Hematopoietic multipotent progenitor cell treated with erythropoietin and hydrocortisone succinate and interleukin-3 and kit ligand, for 17 days (in vitro differentiated cells): Measurements from ENCODE around the gene C12orf75.
"Not testable (repeated sequence)": the region's sequence is repeated elsewhere in the genome, so short reads cannot be mapped to it uniquely, and the experiment has no call there.

Experiments
- DNase-seq: peaks from one replicate; pipeline ENCODE4 v3.0.0-alpha.2; 2015; ENCODE audit warnings: low spot score

The C12orf75 gene

GRCh38 chr12:105330283-105330930 is at the start of gene C12orf75:
Gene C12orf75, plus strand, starts transcription at chr12:105330691. Its CDS starts 201 bp downstream, at chr12:105330892.
- no peak for DNase-seq

- DNase-seq, result no peak
Observed at GRCh38 chr12:105280966-105281693, 49.4 kb upstream of the C12orf75 start.

GRCh38 chr12:105281694-105282049 is 48.8 kb upstream of the C12orf75 start:
- no peak for DNase-seq

- no peak for DNase-seq
Observed at GRCh38 chr12:105285378-105285777, 45.1 kb upstream of the C12orf75 start.

- DNase-seq, result no peak
Observed at GRCh38 chr12:105287408-105287807, 43.1 kb upstream of the C12orf75 start.

- no peak for DNase-seq
Observed at GRCh38 chr12:105288311-105288996, 42.0 kb upstream of the C12orf75 start.

GRCh38 chr12:105289114-105289904 is 41.2 kb upstream of the C12orf75 start:
- DNase-seq, result no peak

GRCh38 chr12:105291531-105291930 is 39.0 kb upstream of the C12orf75 start:
- DNase-seq, result no peak

GRCh38 chr12:105292705-105293104 is 37.8 kb upstream of the C12orf75 start:
- no peak for DNase-seq

- no peak for DNase-seq
Observed at GRCh38 chr12:105293187-105293586, 37.3 kb upstream of the C12orf75 start.

GRCh38 chr12:105294161-105294560 is 36.3 kb upstream of the C12orf75 start:
- no peak for DNase-seq

GRCh38 chr12:105294886-105295479 is 35.5 kb upstream of the C12orf75 start:
- no peak for DNase-seq

- no peak for DNase-seq
Observed at GRCh38 chr12:105296116-105297089, 34.1 kb upstream of the C12orf75 start.

- DNase-seq, result no peak
Observed at GRCh38 chr12:105300883-105301282, 29.6 kb upstream of the C12orf75 start.

- DNase-seq, result no peak
Observed at GRCh38 chr12:105301696-105302095, 28.8 kb upstream of the C12orf75 start.

GRCh38 chr12:105302986-105303385 is 27.5 kb upstream of the C12orf75 start:
- DNase-seq, result not testable (repeated sequence)

- not testable (repeated sequence) for DNase-seq
Observed at GRCh38 chr12:105304626-105305025, 25.9 kb upstream of the C12orf75 start.

- not testable (repeated sequence) for DNase-seq
Observed at GRCh38 chr12:105307601-105308314, 22.7 kb upstream of the C12orf75 start.

GRCh38 chr12:105308839-105309238 is 21.7 kb upstream of the C12orf75 start:
- DNase-seq, result not testable (repeated sequence)

- not testable (repeated sequence) for DNase-seq
Observed at GRCh38 chr12:105309384-105309783, 21.1 kb upstream of the C12orf75 start.
